Stimulated activated CD4-positive, alpha-beta T cell treated with anti-CD3 and anti-CD28 coated beads, Interleukin-12 subunit alpha, Interleukin-12 subunit beta, amount 100 ng/mL, for 48 hours (primary cell): ENCODE results near the gene ASPDH.

Experiments used
- DNase-seq, 3 donors: peaks; one replicate each; pipeline ENCODE4 v3.0.0-alpha.2; 2020; ENCODE audit warnings: low read depth in 2 of 3, low spot score in 1 of 3

The ASPDH gene

DNA sequence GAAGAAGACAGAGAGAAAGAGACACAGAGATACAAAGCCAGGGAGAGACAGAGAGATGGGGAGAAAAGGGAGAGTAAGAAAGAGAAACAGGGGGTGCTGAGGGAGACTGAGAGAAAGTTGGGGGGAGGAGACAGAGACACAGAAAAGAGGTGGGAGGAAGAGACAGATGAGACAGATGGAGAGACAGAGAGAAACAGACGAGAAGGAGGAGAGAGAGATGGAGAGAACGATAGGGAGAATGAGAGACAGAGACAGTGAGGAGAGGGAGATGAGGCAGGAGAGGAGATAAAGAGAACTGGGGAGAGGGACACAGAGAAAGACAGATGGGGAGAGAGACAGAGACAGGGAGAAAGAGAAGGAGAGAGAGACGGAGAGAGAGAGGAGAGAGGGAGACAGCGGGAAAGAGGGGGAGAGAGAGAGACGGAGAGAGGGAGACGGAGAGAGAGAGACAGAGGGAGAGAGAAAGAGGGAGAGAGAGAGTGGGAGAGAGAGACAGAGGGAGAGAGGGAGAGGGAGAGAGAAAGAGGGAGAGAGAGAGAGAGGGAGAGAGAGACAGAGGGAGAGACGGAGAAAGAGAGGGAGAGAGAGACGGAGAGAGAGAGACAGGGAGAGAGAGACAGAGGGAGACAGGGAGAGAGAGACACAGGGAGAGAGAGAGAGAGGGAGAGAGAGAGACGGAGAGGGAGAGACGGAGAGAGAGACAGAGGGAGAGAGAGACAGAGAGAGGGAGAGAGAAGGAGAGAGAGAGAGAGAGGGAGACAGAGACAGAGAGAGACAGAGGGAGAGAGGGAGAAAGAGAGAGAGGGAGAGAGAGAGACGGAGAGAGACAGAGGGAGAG, 15.3 kb downstream of the ASPDH start:
- no peak for DNase-seq

DNA sequence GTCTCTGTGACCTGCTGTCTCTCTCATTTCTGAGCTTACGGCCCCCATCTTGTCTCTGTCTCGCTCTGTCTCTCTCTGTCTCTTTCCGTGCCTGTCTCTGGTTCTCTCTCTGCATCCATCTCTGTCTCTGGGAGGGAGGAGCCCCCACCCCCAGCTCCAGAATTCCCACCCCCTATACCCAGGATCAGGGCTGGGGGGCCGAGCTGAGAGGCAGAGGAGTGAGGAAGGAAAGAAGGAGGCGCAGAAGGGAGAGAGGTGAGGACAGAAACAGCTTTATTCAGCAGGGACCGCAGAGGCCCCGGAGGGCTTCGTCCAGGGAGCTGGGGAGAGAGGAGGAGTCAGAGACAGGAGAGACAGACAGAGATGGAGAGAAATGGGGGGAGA, 16.7 kb downstream of the ASPDH start:
- DNase-seq, result no peak

DNA sequence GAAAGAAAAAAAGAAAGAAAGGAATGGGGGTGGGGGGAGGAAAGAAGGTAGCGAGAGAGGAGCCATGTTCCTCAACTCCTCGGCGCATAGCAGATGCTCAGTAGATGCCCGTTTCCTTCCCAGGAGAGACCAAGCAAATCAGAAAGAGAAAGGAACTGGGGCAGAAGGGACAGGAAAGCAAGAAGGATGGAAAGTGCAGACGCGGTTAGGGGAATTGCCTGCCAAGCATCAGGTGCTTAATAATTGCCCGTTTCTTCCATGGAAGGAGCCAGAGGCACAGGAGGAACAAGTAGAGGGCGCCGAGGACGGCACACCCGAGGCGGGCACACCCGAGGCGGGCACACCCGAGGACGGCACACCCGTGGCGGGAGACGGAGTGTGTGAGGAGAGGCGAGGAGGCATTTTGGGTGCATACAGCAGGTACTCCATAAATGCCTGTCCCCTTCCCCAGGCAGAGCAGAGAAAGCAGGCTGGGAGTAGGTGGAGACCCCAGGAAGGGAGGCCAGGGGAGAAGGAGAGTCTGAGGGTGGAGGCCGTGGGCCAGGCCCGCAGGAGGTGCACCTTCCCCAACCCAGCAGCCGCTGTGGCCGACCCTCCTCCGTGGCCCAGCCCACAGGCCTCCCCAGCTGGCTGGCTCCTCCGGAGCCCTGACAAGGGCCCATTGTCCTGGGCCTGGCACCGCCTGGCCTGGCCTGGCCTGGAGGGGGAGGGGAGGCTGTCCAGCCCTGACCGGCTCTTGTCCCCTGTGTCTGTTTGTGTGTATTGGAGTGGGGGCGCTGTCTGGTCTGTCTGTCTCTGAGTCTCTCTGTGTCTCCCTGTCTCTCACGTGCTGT, 17.3 kb downstream of the ASPDH start:
- DNase-seq, result no peak

DNA sequence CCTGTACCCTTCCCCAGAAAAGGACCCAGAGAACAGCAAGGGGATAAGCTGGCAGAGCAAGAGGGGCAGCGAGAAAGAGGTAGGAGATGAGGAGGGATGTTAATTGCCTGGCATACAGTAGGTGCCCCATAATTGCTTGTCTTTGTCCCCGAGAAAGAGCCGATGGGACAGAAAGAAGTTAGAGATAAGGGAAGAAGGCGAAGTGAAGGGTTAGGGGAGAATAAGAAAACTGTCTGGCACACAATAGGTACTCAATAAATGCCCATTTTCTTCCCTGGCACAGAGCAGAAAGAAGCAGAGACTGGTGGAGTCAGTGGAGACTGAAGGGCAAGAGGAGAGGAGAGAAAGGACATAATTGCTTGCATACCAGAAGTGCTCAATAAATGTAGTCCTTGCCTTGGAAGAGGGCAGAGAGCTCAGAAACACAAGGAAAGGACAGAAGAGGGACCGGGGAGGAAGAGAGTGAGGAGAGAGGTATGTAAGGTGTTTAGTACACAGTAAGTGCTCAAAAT, 18.6 kb downstream of the ASPDH start:
- no peak for DNase-seq

DNA sequence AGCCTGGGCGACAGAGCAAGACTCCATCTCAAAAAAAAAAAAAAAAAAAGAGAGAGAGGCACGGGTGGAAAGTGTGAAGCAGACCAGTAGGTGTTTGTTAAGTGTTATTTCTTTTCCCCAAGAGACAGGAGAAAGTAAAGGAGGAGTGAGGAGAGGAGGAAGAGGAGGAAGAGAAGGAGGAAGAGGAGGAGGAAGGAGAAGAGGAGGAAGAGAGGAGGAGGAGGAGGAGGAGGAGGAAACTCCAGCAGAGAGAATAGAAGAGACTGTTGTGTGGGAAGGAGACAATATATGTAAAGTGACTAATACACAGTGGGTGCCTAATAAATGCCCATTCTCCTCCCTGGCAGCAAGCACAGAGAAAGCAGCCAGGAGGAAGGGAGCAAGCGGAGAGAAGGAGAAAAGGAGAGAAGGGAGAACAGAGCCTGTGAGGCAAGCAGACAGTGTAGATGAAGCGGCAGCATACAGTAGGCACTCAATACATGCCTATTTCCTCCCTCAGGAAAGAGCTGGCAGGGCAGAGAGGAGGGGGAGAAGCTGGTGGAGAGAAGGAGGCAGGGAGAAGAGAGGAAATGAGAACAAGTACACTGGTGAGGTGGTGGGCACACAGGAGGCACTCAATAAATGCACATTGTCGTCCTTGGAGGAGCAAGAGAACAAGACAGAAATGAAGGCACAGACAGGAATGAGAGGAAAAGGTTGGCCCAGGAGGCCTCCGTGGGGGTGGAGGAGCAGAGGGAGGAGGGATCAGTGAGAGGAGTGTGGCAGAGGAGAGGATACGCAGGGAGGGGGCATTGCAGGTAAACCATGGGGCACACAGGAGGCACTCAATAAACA, 19.3 kb downstream of the ASPDH start:
- no peak for DNase-seq

DNA sequence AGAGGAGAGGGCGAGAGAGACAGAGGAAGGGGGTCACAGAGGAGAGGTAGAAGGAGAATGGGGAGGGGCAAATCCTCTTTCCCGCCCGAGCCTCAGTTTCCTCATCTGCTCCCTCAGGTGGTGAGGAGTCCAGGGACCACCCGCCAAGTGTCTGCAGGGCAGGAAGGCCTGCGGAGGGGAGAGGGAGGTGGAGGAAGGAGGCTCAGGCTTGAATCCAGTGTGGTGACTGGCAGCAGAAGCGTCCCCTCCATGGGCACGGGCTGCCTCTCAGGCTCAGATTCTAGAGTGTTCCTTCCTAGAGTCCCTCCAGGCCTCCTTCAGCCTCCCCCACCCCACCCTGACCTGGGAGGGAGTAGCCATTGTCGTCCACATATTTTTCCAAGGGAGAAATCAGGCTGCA, 20.5 kb downstream of the ASPDH start:
- DNase-seq, result no peak

DNA sequence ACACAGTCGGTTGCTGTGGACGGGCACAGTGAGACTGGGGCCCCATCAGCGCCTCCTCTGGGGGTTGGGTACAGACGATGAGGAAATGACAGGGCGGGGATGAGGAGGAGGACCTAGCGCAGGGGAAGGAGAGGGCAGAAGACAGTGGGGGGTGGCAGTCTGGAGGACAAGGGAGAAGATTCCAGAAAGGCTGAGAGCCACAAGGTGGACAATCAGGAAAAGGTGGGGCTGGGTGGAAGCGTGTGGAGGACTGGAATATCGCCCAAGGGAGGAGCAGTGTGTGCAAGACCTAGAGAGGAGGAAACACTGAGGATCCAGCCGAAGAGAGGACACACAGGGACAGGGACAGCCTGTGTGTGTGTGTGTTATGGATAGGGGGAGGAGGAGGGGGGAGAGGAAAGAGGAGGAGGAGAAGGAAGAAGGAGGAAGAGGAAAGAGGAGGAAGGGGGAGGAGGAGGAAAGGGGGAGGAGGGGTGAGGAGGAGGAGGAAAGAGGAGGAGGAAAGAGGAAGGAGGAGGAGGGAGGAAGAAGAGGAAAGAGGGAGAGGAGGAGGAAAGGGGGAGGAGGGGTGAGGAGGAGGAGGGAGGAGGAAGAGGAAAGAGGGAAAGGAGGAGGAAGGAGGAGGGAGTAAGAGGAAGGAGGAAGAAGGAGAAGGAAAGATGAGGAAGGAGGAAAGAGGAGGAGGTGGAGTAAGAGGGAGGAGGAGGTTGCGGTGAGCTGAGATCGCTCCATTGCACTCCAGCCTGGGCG, 21.2 kb downstream of the ASPDH start:
- peak in 2 of 3 donors; percentile 17 for DNase-seq

DNA sequence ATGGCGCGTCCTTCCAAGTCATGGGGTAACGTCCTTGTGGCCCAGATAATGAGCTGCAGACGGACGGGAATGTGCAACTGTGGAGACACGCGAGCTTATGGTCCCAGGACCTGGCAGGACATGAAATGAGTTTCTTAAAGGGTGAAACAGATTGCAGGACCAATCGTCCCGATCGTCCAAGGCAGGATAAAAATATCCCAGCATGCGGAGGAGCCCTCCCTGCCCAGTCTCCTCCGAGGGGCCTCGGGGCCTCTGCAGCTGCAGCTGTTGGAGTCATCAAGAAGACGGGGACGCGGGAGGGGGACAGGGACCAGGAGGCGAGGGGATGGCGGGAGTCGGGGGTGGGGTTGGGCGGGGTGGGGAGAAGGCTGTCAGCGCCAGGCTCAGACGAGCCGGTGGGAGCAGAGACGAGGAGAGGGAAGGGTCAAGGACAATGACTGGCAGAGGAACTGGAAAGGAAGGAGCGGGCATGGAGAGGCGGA, 22.7 kb downstream of the ASPDH start:
- DNase-seq, result no peak

DNA sequence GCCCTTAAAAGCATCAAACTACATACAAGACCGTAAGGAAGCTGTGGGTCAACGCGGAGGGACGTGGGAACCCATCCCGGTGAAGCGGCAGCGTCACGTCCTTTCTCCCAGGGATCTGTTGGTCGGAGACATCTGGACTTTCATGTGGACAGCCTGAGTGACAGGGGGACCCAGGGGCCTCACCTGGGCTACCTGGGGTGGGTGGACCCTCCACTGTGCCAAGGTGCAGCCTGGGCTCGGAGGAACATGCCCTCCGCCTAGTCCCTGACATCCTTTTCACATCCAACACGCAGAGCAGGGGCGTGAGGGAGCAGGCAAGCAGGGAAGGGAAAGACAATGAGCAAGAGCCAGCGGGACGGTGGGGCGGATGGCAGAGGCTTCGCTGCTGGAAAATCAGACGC, 23.3 kb downstream of the ASPDH start:
- DNase-seq, result no peak

DNA sequence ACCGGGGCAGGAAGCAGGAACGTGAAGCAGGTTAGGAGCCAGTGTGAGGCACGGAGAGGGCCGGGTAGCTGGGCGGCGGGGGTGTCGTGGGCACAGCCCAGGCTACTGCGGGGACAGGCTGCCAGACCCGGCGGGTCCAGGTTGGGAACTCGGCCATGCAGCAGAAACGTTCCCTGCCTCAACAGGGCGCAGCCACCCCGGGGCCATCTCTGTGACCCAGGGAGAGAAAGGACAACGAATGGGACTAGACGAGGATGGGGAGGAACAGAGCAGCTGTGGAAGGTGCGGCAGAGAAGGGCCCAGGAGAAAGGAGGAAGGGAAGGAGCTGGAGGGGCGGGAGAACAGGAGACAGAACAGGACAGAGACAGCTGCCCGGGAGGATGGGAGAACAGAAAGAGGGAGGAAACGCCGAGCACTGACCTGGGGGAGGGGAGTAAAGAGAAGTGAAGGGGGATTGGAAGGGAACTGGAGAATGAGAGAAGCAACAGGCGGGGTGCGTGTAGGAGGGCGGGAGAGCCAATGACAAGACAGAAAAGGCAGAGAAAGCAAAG, 24.2 kb downstream of the ASPDH start:
- DNase-seq, result no peak

DNA sequence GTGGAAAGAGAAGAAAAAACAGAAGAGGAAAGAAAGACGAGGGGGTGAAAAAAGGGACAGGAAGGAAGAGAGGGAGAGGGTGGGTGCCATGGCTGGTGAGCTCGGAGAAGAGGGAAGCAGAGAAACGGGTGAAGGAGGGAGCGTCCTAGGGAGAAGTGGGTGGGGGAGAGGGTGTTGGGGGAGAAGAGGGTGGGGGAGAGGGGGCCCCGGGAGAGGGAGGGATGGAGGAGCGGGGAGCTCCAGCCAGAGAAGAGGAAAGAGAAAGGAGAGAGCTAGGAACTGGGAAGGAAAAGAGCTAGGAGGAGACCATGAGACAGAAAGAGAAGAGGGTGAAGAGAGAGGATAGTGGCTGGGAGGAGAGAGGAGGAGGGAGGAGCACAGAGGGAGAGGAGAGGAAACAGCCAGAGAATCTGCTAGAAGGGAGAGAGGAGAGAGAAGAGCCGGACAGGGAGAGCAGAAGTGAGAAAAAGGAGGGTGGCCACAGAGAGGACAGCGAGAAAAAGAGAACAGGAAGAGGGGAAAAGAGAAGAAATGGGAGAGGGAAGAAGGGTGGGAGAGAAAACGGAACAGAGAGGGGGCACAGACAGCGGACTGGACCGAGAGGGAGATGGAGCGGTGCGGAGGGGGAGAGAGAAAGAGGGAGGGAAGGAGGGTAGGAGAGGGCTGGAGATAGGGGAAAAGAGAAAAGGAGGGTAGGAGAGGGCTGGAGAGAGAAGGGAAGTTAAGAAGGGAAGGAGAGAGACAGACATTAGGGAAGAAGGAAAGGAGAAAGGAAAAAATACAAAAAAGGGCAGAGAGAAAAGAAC, 25.1 kb downstream of the ASPDH start:
- no peak for DNase-seq

DNA sequence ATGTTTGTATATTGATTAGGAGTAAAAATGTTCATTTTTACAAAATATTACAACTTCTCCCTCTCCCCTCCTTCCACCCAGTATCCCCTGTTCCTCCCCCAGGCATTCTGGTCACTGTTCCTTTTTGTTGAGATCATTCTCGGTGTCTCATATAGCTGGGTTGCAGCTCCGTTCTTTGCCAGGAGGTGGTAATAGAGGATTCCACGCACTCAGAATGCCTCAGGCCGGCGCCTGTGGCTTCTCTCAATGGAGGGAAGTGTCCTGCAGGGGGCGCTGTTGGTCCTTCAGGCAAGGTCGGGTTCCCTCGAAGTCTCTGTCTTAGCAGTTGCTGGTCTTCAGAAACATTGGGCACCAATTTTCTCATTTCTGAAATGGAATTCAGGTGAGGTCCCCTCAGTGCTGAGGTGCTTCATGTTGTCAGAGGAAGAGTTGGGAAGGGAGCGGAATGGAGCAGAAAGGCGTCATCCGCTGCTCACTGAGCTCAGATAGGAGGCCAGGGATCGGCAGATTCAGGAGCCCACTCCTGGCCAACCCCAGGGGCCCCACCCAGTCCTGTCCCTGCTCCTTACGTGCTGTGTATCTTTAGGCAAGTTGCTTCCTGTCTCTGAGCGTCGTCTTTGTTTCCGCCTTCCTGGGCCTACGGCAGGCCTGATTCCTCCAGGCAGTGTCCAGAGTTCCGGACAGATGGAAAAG, 26.7 kb downstream of the ASPDH start:
- DNase-seq, result peak; percentile 63 to 76 (median 65)

DNA sequence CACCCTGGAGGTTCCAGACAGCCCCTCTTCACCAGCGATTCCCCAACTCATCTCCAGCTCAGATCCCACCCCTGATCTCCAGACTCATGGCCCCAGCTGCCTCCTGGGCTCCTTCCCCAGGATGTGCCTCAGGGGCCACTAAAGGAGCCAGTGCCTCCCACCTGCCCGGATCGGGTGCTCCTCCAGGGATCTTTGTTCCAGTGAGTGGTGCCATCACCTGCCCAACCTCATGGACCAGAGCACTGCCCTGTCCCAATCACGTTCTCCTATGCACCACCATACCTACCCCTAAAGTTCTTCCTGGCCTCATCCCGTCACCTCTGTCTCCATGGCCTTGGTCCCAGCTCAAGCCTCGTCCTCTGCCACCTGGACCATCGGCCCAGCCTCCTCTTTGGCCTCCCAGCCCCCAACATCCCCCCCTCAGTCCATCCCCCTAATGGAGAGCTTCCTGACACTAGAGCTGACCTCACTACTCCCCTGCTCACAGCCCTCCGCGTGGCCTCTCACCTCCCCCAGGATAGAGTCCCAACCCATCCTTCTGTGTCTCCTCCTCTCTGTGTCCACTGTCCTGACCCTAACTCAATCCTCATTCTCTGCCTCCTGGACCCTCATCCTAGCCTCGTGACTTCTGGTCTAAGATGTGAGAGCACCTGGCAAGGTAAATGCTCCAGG, 28.3 kb downstream of the ASPDH start:
- DNase-seq, result no peak

DNA sequence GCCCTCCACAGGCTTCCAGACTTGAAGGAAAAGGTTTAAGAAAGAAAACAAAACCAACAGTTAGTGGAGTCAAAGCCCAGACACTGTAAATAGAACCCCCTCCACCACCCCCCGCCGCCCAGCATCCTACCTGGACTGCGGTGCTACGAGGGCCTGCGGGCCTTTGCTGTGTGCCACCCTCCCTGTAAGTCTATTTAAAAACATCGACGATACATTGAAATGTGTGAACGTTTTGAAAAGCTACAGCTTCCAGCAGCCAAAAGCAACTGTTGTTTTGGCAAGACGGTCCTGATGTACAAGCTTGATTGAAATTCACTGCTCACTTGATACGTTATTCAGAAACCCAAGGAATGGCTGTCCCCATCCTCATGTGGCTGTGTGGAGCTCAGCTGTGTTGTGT, 30.8 kb downstream of the ASPDH start:
- DNase-seq, result no peak

DNA sequence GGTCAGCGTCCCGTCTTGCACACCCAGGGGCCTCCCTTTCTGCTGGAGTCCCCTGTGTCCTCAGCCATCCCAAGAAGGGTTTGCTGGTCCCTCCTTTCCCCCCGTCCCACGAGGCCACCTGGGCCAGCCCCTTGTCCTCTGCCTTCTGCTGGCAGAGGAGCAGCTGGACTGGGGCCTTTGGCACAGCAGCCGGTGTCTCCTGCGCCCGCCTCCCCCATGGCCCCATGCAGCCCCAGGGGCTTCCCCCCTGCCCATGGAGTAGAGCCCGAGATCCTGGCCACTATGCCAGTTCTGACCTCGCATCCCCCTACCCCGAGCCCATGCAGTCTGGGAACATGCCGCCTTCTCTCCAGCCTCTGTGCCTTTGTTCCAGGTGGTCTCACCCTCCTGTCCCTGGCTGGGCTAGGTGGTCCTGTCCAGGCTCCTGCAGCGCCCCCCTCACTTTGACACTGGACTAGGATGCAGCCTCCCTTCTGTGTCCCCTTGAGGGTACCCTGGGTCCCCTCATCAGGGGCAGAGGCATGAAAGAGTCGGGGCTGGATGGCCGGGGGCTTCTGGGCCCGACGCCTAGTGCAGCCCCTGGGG, 31.4 kb downstream of the ASPDH start:
- no peak for DNase-seq

DNA sequence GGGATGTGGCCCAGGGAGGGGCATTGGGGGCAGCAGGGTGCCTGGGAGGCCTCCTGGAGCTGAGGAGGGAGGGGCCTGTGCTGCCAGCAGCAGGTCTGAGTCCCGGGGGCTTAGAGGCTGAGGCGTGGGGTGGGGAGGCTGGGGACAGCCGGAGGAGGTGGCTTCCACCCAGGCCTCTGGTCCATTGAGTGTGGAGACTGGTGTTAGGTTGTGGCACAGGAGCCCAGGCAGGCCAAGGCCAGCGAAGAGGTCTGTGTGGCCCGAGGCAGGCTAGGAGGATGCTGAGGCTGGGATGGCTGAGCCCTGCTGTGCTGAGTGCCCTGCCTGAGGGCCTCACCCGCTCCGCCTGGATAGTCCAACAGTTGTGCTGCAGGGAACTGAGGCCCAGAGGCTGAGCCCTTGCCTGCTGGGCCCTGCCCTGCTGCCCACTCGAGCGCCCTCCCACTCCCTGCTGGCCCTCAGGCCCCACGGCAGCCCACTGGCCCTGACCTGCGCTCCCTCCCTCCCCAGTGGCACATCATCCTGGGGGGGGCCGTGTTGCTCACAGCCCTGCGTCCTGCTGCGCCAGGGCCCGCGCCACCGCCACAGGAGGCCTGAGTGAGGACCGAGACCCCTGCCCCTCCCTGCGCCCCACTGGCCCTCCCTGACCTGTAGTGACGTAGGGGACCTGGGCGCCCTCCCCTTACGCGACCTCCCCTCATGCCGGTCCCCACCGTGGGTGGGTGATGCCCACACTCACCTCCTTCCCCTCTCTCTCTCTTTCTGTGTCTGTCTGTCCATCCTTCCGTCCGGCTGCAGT, 32.2 kb downstream of the ASPDH start:
- DNase-seq, result no peak
